ENCODE data around the gene TACC2.

Gene TACC2

DNA sequence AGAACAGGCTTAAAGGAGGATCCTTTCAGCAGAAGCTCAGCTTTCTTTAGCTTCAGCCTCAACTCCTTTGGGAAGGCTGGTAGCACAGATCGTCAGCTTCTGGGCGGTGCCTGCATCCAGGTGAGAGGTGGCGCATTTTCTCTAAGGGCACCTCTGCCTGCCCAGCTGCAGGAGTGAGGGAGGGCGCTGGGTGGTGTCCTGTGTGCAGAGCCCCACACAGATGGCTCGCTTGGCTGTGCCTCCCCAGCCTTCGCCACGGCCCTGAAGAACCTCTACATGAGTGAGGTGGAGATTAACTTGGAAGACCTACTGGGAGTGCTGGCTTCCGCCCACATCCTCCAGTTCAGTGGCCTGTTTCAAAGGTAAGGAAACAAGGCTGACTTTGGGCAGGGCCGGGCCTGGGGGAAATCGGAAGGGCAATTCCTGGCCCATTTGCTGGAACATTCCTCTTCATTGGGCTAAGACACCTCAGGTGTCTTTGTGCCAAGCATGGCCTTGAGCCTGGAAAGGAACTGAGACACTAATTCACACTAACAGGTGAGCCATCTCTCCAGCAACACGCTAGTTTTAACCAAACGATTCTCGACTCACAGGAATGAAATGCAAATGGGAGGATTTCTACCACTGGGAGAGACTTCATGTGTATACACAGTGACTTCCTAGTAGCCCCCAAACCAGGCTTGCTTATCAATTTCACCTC lies 302.0 kb downstream of the TACC2 start:
- TF ChIP-seq, protein P1, sequence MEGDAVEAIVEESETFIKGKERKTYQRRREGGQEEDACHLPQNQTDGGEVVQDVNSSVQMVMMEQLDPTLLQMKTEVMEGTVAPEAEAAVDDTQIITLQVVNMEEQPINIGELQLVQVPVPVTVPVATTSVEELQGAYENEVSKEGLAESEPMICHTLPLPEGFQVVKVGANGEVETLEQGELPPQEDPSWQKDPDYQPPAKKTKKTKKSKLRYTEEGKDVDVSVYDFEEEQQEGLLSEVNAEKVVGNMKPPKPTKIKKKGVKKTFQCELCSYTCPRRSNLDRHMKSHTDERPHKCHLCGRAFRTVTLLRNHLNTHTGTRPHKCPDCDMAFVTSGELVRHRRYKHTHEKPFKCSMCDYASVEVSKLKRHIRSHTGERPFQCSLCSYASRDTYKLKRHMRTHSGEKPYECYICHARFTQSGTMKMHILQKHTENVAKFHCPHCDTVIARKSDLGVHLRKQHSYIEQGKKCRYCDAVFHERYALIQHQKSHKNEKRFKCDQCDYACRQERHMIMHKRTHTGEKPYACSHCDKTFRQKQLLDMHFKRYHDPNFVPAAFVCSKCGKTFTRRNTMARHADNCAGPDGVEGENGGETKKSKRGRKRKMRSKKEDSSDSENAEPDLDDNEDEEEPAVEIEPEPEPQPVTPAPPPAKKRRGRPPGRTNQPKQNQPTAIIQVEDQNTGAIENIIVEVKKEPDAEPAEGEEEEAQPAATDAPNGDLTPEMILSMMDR (IDR thresholded peaks at IDR 0.05; ENCODE audit: low read depth, low read length) = no peak
- no peaks in the 10 kb centered on the region for H3K36me3 ChIP-seq

DNA sequence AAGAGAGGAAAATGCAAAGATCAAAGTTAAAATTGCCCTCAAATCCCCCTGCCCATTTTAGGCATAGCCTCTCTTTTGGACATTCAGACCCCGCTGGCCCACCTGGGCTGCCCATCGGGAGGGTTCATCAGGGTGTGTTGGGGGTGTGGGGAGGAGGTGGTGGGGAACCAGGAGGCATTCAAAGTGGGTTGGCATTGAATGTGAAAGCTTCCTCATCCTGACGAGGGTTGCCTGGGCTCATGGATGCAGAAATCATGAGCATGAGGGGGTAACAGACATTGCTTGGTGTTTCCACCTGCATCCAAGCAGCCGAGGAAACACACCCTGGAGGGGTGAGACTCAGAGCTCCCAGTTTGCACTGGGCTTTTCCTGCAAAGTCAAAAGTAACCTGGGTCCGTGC lies 302.8 kb downstream of the TACC2 start:
- H3K4me1 ChIP-seq = no peaks in the 10 kb centered on the region
- H3K36me3 ChIP-seq = no peaks in the 10 kb centered on the region
- H3K27me3 ChIP-seq = no peaks in the 10 kb centered on the region
- H3K4me3 ChIP-seq (ENCODE audit: low read depth, low read length) = no peak overlapping the region
- TF ChIP-seq, protein P1 (IDR thresholded peaks at IDR 0.05; ENCODE audit: low read depth, low read length) = no peak
- no peak for DNase-seq
- H3K9me3 ChIP-seq = no peaks in the 10 kb centered on the region

More for the DNA sequence above, 302.0 kb downstream of the TACC2 start:
- no peaks in the 10 kb centered on the region for H3K9me3 ChIP-seq
- no peak overlapping the region for H3K4me3 ChIP-seq (ENCODE audit: low read depth, low read length)
- no peaks in the 10 kb centered on the region for H3K4me1 ChIP-seq
- no peaks in the 10 kb centered on the region for H3K27me3 ChIP-seq
- no peak for DNase-seq

DNA sequence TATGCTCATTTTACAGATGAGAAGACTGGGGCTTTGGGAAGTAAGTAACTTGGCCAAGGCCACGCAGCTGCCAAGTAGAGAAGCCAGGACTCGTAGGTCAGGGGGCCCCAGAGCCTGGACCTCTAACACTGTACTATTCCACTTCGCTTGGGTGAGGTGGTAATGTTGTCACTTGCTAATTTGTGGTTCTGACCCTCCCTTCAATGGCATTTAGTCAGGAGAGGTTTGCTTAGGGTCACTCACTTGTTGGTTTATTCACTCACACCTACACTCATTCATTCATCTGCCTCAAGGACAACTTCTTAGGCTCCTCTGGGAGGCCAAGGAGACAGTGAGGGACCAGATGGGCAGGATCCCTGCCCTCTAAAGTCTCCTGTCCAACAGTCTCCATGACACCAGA lies 303.4 kb downstream of the TACC2 start:
- Histone ChIP-seq H3K4me3 (ENCODE audit: low read depth, low read length) (no peak overlapping the region), H3K27me3 (no peaks in the 10 kb centered on the region), H3K4me1 (no peaks in the 10 kb centered on the region), H3K9me3 (no peaks in the 10 kb centered on the region), H3K36me3 (no peaks in the 10 kb centered on the region)
- DNase-seq = no peak
- TF ChIP-seq, protein P1 (IDR thresholded peaks at IDR 0.05; ENCODE audit: low read depth, low read length) = no peak

DNA sequence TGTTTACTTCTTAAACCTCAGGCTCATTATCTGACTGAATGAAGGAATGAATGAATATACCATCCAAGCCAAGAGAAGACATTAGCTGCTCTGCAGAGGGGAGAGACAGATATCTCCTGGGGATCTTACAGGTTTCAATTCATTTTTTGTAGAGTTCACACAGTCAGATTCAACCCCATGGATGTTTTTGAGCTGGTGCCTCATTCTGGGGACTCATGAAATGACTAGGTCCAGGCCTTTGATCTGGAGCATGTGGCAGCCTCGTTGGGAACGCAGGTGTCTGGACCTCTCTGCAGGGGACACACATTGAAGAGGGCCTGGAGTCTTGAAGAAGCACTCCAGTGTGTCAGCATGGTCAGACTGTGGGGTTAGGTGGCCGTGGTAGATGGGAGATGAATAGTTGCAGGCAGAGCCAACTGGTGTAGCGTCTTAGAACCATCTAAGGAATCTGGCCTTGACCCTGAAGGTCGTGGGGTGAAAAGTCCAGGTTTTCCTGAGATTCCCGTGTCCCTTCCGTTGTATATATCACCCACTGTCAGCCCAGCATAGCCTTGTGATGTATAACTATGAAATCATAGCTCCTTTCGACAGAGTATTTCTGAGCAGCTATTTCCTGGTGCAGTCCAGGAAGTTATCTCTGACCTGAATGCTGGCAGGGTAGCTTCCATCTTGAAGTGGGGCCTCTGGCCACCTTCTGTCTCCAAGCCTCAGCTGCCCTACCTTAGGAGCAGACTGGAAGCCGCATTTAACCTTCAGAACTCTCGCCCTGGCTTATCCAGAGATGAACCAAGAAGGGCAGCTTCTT lies 304.4 kb downstream of the TACC2 start:
- Histone ChIP-seq H3K9me3 (no peaks in the 10 kb centered on the region), H3K27me3 (no peaks in the 10 kb centered on the region), H3K36me3 (no peaks in the 10 kb centered on the region), H3K4me3 (ENCODE audit: low read depth, low read length) (no peak overlapping the region), H3K4me1 (no peaks in the 10 kb centered on the region)
- TF ChIP-seq, protein P1 (IDR thresholded peaks at IDR 0.05; ENCODE audit: low read depth, low read length) = no peak
- no peak for DNase-seq

DNA sequence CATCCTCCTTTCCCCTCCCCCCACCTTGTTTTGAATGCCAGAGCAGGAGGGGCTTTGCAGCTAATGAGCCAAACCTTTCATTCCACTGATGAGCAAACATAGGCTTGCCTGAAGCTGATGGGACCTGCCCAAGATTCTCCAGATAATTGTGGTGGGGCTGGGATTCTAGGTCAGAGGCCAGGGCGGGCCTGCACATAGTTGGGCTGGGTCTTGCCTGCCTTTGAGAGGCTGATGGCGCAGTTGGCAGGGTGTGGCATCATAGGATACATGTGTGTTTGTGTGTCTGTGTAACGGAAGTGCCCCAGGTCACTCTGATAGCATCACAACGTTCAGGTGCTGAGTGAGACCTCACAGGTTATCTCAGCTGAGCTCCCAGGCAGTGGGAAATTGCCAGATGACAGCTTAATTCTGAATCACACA lies 305.0 kb downstream of the TACC2 start:
- H3K4me1 ChIP-seq = no peaks in the 10 kb centered on the region
- no peak overlapping the region for H3K4me3 ChIP-seq (ENCODE audit: low read depth, low read length)
- no peak for DNase-seq
- no peaks in the 10 kb centered on the region for H3K9me3 ChIP-seq
- no peaks in the 10 kb centered on the region for H3K36me3 ChIP-seq
- TF ChIP-seq, protein P1 (IDR thresholded peaks at IDR 0.05; ENCODE audit: low read depth, low read length) = no peak
- no peaks in the 10 kb centered on the region for H3K27me3 ChIP-seq

All from BE2C (cell line).